HuH-7.5 (cell line): Measurements from ENCODE around the gene CDKN2AIP.
A peak's percentile ranks its signal among the peaks of the same experiment; 100 is the strongest.

Source experiments
- DNase-seq: peaks from one replicate; pipeline ENCODE4 v3.0.0; 2011; ENCODE audit warnings: low spot score

CDKN2AIP gene

GRCh38 chr4:183444214-183445096 lies at the start of gene CDKN2AIP:
Gene CDKN2AIP, plus strand, starts transcription at chr4:183444636. Its CDS starts 162 bp downstream, at chr4:183444798.
- peak; percentile 42 for DNase-seq

- no peak for DNase-seq
Observed at GRCh38 chr4:183395395-183395794, 49.0 kb upstream of the CDKN2AIP start.

- DNase-seq: no peak
Observed at GRCh38 chr4:183396227-183396637, 48.2 kb upstream of the CDKN2AIP start.

GRCh38 chr4:183397741-183398297 lies 46.6 kb upstream of the CDKN2AIP start:
- DNase-seq: no peak

- peak; percentile 48 for DNase-seq
Observed at GRCh38 chr4:183398298-183399125, 45.9 kb upstream of the CDKN2AIP start.

- DNase-seq: no peak
Observed at GRCh38 chr4:183399126-183399522, 45.3 kb upstream of the CDKN2AIP start.

GRCh38 chr4:183399616-183400015 lies 44.8 kb upstream of the CDKN2AIP start:
- DNase-seq: no peak

GRCh38 chr4:183400035-183400434 lies 44.4 kb upstream of the CDKN2AIP start:
- no peak for DNase-seq

GRCh38 chr4:183401473-183401872 lies 43.0 kb upstream of the CDKN2AIP start:
- DNase-seq: no peak

GRCh38 chr4:183402771-183403170 lies 41.7 kb upstream of the CDKN2AIP start:
- DNase-seq: no peak

GRCh38 chr4:183403486-183403885 lies 41.0 kb upstream of the CDKN2AIP start:
- no peak for DNase-seq

- DNase-seq: no peak
Observed at GRCh38 chr4:183403961-183404360, 40.5 kb upstream of the CDKN2AIP start.

- DNase-seq: no peak
Observed at GRCh38 chr4:183405303-183405702, 39.1 kb upstream of the CDKN2AIP start.

GRCh38 chr4:183407128-183407585 lies 37.3 kb upstream of the CDKN2AIP start:
- no peak for DNase-seq

- DNase-seq: no peak
Observed at GRCh38 chr4:183407635-183408464, 36.6 kb upstream of the CDKN2AIP start.

- no peak for DNase-seq
Observed at GRCh38 chr4:183408796-183409195, 35.6 kb upstream of the CDKN2AIP start.

- no peak for DNase-seq
Observed at GRCh38 chr4:183409483-183409882, 35.0 kb upstream of the CDKN2AIP start.

- no peak for DNase-seq
Observed at GRCh38 chr4:183409934-183410333, 34.5 kb upstream of the CDKN2AIP start.

GRCh38 chr4:183411291-183411861 lies 33.1 kb upstream of the CDKN2AIP start:
- DNase-seq: no peak

- no peak for DNase-seq
Observed at GRCh38 chr4:183412821-183413220, 31.6 kb upstream of the CDKN2AIP start.
